Amniotic epithelial cell (primary cell): ENCODE measurements around the gene WHAMM.
A peak's percentile ranks its signal among the peaks of the same experiment; 100 is the strongest.
"Not testable (repeated sequence)": the region's sequence is repeated elsewhere in the genome, so short reads cannot be mapped to it uniquely, and the experiment has no call there.

Experiments used
- DNase-seq: peaks from one replicate; pipeline ENCODE4 v3.0.0-alpha.2; 2010; ENCODE audit warnings: low read depth

WHAMM gene, protein sequence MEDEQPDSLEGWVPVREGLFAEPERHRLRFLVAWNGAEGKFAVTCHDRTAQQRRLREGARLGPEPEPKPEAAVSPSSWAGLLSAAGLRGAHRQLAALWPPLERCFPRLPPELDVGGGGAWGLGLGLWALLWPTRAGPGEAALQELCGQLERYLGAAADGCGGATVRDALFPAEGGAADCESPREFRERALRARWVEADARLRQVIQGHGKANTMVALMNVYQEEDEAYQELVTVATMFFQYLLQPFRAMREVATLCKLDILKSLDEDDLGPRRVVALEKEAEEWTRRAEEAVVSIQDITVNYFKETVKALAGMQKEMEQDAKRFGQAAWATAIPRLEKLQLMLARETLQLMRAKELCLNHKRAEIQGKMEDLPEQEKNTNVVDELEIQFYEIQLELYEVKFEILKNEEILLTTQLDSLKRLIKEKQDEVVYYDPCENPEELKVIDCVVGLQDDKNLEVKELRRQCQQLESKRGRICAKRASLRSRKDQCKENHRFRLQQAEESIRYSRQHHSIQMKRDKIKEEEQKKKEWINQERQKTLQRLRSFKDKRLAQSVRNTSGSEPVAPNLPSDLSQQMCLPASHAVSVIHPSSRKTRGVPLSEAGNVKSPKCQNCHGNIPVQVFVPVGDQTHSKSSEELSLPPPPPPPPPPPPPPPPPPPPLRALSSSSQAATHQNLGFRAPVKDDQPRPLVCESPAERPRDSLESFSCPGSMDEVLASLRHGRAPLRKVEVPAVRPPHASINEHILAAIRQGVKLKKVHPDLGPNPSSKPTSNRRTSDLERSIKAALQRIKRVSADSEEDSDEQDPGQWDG

GRCh38 chr15:82809308-82810060 lies at the start of gene WHAMM:
TSS of gene WHAMM (plus strand) at chr15:82809628. CDS start at chr15:82809727, 99 bp downstream.
- peak; percentile 99 for DNase-seq

GRCh38 chr15:82763361-82764116 lies 45.9 kb upstream of the WHAMM start:
- no peak for DNase-seq

DNA sequence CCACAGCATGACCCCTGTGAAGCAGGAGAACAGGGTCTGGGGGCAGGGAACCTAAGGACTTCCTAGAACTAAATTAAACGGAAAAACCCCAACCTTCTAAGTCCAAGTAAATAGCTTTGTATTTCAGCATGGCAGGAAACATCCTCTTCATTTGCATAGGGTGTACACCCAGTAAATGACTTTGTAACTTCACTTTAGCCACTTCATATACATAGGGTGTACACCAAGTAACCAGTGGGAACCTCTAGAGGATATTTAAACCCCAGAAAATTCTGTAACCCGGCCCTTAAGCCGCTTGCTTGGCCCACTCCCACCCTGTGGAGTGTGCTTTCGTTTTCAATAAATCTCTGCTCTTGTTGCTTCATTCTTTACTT lies 45.3 kb upstream of the WHAMM start:
- no peak for DNase-seq

- DNase-seq = no peak
These were observed 44.7 kb upstream of the WHAMM start for GRCh38 chr15:82764740-82765139.

DNA sequence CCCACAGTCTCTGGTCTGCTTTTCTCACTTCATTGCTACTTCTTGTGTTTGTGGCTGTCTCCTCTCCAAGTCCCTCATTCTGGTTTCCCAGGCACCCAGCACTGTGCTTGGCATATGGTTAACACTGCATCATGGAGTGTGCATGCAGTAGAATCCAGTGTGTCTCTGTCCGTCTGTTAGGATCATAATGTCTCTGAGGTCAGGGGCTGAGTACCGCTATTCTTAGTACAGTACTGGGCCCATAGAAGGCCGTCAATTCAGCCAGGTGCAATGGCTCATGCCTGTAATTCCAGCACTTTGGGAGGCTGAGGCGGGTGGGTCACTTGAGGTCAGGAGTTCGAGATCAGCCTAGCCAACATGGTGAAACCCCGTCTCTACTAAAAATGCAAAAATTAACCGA lies 43.2 kb upstream of the WHAMM start:
- DNase-seq = not testable (repeated sequence)

DNA sequence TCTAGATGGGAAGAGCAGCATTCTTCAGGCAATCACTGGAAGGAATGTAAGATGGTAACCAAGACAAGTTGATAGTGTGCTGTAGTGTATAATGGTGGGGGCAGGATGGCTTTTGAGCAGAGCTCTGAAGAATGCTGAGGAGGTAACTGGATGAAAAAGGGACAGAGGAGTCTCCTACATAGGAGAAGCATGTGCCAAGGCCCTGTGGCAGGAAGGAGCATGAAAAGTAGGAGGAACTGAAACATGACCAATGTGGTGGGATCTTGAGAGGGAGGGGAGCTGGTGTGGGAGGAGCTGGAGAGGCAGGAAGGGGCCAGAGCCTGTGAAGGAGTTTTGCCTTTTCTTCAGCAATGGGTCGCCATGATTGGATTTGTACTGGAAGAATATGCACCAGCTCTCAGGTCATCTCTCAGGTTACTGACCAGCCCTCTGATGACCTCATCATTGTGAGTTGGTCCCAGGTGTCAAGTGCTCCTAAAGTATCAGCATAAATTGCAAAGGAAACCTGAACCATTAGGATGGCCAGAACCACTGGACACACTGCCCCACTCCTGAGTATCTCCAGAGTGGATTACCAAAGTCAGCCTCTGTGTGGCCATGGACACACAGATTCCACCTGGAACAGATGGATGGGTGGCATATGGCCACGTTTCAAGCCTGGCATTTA lies 42.1 kb upstream of the WHAMM start:
- no peak for DNase-seq

DNA sequence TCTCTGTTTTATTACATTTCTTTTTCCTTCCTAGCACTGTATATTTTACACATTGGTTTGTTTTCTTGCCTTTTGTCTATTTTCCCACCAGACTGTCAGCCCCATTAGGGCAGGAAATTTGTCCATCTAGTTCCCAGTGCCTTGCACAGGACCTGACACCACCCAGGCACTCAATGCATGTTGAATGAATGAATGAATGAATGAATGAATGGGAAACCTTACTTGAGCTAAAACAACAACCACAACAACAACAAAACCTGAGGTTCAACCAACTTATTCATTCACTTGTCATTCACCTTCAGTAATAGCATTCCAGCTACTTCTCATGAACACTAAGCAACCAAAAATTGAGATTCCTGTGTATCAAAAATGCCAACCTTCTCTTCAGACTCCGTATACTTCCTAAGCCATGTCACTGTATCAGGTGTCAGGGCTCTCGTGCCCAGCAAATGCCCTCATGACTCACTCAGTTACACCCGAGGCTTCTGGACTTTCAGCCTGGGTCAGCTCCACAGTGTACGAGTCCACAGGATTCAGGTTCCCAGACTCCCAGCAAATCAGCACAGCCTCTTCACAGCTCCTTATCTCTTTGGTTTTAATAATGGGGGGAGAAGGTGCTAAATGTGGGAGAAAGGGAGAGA lies 40.9 kb upstream of the WHAMM start:
- DNase-seq = no peak

- DNase-seq = no peak
These were observed 37.4 kb upstream of the WHAMM start for GRCh38 chr15:82771789-82772607.

GRCh38 chr15:82774496-82774895 lies 34.9 kb upstream of the WHAMM start:
- no peak for DNase-seq

DNA sequence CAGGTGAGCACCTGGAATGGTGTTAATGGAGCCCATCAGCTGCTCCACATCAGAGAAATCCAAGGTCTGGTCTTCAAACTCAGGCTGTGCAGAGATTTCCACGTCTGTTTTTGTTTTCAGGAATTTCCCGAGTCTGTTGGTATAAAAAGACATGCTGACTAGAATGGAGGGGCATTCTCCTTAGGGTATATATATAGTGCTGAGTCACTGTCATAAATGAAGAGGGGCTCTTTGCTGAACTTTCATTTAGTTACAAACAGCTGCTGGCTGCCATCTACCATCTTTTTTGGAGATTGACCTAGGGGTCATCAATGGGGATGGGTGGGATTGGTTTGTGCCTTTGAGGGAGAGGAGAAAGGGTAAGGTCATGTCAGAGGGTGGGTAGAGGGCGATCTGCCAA lies 30.7 kb upstream of the WHAMM start:
- no peak for DNase-seq

DNA sequence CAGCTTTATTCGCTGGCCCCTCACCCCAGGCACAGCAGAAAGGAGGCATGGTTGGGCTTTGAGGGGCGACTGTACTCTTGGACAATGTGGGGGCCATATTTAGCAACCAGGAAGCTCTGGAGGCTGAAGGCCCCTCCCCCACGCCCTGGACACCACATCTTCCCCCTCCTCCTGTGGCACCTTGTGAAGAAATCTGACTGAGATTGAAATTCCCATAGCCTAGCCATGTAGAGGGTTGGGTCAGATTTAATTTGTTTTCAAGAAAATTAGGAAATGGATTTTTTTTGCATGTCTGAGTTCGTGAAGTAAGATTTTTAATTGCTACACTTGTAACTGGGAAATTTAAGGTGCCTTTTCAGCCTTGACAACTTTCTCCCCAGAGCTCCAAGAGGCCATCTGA lies 28.1 kb upstream of the WHAMM start:
- no peak for DNase-seq

DNA sequence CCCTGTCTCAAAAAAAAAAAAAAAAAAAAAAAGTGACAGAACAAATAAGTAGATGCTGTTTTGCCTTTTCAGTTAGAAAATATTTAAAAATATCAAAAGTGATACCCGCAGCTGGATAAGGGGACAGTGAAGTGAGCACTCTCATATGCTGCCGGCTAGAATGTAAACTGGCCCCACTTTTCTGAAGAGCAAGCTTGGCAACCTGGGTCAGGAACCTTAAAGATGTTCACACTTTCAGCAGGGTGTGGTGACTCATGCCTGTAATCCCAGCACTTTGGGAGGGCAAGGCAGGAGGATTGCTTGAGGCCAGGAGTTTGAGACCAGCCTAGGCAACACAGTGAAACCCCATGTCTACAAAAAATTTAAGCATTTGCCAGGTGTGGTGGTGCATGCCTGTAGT lies 20.9 kb upstream of the WHAMM start:
- no peak for DNase-seq

DNA sequence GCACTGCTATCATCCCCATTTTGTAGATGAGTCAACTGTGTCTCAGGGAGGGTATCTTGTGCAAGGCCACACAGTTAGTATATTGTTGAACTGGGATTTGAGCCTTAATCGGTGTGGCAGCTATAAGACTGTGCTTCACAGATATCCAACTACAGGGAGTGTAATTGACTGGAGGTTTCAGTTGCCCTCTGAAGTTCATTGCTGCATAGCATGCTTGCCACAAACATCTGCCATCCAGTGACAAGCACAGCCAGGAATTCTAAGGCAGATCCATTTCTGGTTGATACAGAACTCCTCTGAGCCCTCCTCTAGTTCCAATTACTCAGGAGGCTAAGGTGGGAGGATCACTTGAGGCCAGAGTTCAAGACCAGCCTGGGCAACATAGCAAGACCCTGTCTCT lies 19.9 kb upstream of the WHAMM start:
- peak; percentile 6 for DNase-seq

GRCh38 chr15:82790321-82790720 lies 19.1 kb upstream of the WHAMM start:
- DNase-seq = no peak

DNA sequence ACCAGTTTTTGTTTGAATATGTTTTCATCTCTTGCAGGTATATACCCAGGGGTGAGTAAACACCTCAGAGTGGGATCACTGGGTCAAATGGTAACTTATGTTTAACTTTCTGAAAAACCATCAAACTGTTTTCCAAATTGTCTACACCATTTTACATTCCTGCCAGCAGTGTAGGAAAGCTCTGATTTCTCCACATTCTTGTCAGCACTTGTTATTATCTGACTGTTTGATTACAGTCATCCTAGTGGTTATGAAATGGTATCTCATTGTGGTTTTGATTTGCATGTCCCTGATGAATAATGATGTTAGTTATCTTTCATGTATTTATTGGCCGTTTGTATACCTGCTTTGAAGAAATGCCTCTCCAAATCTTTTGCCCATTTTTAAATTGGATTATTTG lies 17.4 kb upstream of the WHAMM start:
- DNase-seq = peak; percentile 44

GRCh38 chr15:82793737-82794136 lies 15.7 kb upstream of the WHAMM start:
- DNase-seq = no peak

GRCh38 chr15:82798104-82798503 lies 11.3 kb upstream of the WHAMM start:
- DNase-seq = no peak

DNA sequence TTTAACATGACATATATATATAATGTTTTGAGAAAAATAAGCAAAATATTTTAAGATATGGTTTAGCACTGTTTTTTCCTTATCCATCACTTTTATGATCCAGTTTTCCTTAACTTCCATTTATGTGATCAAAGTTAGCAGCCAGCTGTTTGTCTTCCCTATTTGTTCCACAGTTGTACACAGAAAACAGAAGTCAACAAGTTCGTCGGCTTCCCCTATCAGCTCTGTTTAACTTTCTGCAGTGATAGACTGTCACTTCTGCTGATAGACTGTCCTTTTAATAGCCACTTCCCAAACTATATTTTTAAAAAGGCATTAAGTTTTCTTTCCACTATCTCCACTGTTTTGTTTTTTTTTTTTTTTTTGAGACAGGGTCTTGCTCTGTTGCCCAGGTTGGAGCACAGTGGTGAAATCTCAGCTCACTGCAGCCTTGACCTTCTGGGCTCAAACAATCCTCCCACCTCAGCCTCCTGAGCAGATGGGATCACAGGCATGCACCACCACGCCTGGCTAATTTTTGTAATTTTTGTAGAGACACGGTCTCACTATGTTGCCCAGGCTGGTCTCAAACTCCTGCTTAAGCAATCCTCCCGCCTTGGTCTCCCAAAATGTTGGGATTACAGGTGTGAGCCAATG lies 10.8 kb upstream of the WHAMM start:
- DNase-seq = no peak

GRCh38 chr15:82799183-82799841 lies 10.1 kb upstream of the WHAMM start:
- no peak for DNase-seq
